CD4-positive, alpha-beta T cell treated with Interferon alpha-2 for 1 hour (primary cell): ENCODE measurements around the gene SMYD3.
A peak's percentile ranks its signal among the peaks of the same experiment; 100 is the strongest.

Experiments used
- DNase-seq, 2 donors: peaks; one replicate each; pipeline ENCODE4 v3.0.0-alpha.2; 2020 to 2022

Gene SMYD3

DNA sequence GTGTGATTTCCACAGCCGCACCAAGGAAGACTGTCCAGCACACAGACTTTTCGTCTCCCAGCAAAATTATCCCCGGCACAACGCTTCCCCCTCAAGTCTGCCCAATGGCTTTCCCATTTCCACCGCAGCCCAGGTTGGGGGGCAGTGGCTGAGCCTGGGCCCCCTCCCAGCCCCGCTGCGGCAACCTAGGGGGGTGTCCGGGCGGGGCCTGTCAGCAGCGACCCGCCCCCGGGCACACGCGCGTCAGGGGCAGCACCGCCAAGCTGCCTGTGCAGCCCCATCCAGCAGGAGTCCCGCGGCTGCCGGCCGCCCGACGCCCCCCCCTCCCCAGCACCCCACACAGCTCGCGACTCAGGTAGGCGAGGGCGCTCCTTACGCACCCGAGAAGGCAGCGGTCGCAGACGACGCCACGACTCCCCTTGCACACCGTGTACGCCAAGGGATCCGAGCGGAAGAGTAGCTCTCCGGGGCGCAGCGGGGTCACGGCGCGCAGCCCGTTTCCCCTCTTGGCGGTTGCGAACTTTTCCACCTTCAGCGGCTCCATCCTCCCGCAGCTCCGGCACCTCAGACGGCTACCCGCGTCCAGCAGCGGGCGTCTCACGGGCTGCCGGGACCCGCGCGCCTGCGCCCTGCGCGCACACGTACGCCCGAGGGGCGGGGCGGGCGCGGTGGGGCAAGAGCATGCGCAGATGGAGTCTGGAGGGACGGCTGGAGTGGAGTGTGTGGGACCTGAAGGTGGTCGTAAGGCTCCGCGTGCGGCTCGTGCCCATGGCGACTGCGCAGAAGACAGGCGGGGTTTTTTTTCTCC is at the start of gene SMYD3:
Gene SMYD3, minus strand, starts transcription at position 606 of the 808 bp plus-strand sequence.
- DNase-seq: peak; percentile 79 to 83

DNA sequence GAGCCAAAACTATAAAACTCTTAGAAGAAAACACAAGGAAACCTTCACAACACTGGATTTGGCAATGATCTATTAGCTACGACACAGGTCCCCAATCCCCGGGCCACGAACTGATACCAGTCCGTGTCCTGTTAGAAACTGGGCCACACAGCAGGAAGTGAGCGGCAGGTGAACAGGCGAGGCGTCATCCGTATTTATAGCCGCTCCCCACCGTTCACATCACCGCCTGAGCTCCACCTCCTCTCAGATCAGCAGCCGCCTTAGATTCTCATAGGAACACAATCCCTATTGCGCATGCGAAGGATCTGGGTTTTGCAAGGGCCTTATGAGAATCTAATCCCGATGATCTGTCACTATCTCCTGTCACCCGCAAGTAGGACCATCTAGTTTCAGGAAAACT is 47.1 kb upstream of the SMYD3 start:
- DNase-seq: no peak

DNA sequence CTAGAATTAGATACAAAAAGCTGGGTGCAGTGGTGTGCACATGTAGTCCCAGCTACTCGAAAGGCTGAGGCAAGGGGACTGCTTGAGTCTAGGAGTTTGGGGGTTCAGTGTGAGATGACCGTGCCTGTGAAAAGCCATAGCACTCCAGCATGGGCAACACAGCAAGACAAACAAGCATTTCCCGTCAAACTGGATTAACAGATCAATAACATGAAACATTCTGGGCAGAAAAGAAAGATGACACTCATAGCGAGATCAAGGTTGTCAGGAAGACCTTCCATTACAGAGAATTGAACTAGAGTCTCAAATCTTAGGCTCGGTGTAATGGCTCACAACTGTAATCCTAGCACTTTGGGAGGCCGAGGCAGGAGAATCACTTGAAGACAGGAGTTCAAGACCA is 45.0 kb upstream of the SMYD3 start:
- DNase-seq: no peak

GRCh38 chr1:246550402-246550801 is 43.3 kb upstream of the SMYD3 start:
- DNase-seq: no peak

DNA sequence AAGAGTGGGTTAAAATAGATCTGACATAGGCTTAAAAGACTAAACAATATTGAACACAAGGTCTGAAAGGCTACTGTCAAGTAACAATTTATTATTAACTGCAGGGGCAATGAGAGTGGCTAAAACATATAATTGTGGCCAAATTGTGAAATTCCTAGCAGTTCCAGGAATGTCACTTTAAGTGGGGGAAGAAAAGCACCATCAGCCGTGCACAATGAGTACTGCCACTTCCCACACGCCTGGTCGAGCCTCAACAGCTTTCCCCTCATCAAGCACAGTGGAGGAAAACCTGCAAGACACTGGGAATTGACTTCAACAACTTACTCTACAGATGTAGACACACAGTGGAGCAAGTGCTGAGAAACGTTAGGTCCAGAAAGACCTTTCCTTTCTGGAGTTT is 42.6 kb upstream of the SMYD3 start:
- DNase-seq: no peak

DNA sequence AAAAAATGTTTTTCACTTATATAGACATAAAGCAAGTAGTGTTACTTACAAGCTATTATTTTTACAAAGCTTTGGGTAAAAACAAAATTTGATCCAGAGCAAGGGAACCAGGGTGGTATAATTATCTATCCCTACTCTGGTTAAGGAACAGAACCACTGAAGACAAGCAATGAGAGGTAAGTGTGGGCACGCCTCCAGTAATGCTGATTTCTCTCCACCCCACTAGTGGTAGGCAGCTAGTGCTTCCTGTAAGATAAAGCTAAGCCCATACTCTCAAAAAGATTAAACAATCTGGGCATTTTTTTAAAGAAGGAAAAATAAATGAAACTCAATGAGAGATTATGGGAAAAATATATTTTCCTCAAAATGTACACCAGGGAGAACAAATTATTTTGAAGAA is 36.9 kb upstream of the SMYD3 start:
- DNase-seq: no peak

DNA sequence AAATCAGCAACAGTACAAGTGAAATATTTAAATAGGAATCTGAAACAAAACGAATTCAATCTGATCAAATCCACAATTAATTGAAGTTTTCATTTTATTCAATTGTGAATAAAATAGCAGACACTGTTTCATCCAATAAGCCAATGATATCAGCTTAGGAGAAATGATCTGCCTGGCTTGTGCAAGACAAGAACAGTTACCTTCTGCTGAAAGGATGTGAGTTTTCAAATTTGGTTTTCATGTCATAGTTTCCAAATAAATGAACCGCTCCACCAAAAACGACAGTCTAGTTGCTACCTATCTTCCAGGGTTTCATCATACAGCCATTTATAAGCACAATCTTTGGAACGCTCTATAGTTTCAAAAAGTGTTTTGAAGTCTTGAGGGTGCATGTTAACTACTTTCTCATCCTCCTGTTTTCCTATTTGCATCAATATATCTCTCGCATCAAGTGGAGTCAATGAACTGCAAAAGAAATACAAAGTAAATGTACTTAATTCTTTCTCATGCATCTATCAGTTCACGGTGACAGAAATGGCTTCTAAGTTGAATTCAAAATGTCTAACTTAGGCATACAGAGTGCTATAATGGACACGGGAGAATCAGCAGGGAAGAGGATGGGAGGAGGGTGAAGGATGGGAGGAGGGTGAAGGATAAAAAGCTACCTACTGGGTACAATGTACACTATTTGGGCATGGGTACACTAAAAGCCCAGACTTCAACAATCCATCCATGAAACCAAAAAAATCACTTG is 33.8 kb upstream of the SMYD3 start:
- DNase-seq: no peak

- no peak for DNase-seq
Observed at GRCh38 chr1:246537887-246538286, 30.8 kb upstream of the SMYD3 start.

DNA sequence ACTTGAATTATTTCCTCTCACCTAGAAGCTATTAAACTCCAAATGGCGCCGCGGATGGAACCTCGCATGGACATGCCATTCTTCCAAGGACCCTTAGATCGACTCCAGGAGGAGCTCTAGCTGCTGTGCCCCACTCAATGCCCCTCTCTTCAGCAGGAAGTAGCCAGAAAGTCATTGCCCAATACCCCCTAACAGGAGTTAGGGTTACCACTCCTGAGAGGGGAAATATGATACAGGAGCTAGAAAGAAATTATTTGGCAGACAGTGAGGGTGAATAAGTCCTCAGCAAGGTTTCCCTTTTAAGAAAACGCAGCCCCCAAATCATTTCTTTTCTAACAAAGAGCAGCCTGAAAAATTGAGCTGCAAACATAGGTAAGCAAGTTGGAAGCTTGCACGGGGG is 30.4 kb upstream of the SMYD3 start:
- DNase-seq: no peak

- DNase-seq: no peak
Observed at GRCh38 chr1:246534114-246534513, 27.0 kb upstream of the SMYD3 start.

- DNase-seq: no peak
Observed at GRCh38 chr1:246533371-246533905, 26.4 kb upstream of the SMYD3 start.

GRCh38 chr1:246532519-246532918 is 25.4 kb upstream of the SMYD3 start:
- no peak for DNase-seq

- DNase-seq: no peak
Observed at GRCh38 chr1:246530482-246530881, 23.4 kb upstream of the SMYD3 start.

DNA sequence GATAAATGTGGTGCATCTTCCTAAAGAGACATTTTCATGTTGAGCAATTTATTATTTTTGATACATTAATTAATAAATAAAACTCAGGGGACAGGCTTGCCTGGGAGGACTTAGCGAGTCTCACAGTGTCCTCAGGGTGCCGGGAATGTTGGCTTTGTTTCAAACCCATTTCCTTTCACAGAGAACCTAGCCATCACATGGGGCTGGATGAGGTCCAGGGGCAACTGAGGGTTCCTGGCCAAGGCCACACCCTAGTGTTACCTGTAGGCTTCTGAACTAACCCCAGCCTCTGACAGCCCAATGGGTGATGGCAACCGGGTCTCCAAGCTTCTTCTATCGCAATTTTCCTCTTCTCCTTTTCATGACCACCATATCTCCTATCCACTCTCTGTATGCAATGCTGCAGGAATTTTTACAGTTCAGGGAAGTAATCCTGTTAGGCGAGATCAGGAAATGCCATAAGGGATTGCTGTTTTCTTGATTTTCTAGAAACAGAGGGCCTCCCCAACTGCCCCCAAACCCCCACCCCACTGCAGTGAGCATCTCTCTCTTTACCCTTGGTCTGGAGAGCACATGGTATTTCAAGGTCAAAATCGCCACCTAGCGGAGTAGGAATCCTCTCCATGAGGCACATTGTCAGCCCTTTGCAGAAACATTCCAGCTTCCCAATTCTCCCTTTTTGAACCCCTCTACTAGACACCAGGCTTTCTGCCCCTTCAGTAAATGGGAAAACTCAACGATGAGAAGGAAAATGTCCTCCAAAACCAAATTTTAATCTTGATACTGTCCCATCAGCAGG is 22.1 kb upstream of the SMYD3 start:
- no peak for DNase-seq

DNA sequence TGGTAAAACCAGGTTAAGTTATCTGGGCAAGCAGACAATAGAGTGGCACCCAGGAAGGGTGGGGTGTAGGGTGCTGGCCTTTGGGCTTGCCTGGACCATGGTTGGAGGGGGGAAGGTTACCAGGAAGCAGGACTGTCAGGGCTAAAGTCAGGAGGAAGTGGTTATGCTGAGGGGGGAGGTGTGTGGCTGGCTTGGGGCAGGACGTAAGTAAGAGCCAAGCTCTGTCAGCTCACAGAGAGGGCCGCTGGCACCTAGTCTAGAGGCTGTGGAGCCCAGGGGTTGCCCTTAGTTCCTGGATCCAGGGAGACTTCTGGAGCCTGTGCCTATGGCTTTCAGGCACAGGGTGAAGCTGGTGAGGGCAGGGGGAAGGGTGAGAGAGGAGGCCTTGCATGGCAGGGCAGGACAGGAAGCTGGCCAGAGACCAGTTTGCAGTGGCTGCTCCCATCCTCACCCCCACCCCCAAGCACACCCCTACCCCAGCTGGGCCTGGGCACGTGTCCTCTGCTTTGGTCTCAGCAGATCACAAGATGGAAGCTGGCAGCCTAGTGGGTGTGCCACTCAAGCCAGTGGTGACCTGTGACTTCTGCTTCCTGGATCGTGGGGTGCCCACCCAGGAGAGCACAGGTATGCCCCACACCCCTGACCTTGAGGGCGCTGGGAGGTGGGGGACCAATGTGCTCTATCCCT is 20.5 kb upstream of the SMYD3 start:
- DNase-seq: no peak

GRCh38 chr1:246526915-246527314 is 19.8 kb upstream of the SMYD3 start:
- no peak for DNase-seq

GRCh38 chr1:246526380-246526779 is 19.3 kb upstream of the SMYD3 start:
- DNase-seq: no peak

GRCh38 chr1:246519514-246519913 is 12.4 kb upstream of the SMYD3 start:
- DNase-seq: no peak

DNA sequence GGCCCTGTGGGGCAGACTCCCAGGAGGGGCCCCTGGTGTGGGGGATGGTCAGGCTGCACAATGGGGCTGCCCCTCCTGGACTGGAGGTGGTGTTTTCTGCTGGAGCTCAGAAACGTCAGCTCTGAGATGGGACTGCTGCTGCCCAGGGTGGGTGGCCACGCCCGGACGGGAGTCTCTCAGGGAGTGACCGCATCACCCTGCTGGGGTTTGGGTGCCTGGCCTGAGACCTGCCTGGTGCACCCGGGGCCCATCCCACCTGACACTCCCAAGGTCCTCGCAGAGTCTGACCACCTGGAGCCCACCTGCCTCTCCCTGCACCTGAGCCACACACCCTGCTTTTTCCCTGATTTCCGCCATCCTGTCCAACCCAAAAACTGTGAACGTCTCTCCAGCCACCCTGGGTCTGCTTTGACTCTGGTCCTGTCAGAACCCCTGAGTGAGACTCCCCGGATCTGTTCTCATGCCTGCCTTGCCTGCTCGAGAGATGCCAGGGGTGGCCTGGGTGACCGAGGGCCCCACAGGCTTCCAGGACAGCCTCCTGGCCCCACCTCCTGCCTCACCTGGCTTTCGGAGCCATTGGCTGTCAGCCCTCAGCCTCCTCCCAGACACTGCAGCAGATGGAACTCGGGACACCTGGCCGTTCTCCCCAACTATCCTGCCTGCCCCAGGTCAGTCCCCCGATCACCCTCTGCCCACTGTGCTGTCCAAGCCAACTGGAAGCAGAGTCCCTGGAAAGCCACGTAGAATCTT is 11.6 kb upstream of the SMYD3 start:
- no peak for DNase-seq

DNA sequence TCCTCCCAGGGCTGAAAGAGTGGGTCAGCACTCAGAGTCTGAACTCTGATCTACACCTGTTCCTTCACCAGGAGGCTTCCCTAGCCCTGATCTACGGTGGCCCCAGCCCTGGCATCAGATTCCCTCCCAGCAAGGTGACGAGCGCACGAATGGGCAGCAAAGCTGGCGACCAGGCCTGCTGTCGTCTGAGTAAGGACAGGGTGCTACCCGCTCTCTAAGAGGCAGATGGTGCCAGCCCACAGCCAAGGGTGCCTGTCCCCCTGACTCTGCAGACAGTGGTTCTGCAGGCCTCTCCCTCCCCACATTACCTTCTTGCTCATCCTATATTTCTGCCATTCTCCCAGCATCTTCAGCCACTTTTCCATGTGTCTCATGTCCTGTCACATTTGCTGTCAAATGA is 10.3 kb upstream of the SMYD3 start:
- no peak for DNase-seq

GRCh38 chr1:246516126-246516525 is 9.0 kb upstream of the SMYD3 start:
- no peak for DNase-seq
